SK-N-SH (cell line): Measurements from ENCODE around the gene AK5. TPM values are rescaled to one million over a fixed set of nuclear protein-coding genes. Genes with fewer than 3 reads are reported as not detected.

Experiments
- CTCF ChIA-PET: fragments of 300-600, 350-600 bp; formaldehyde crosslinking; extraction: SDS; loops from one replicate; lab custom pipeline; 2021; lab: Yijun Ruan, JAX
- POLR2A ChIA-PET: fragments of 350-600 bp; sonication (Branson Sonifier 250); formaldehyde crosslinking; extraction: SDS; loops from one replicate; lab custom pipeline; 2020; ENCODE audit warnings: antibody characterized with exemption, inconsistent platforms; lab: Yijun Ruan, JAX
- DNase-seq: peaks from one replicate; pipeline ENCODE4 v3.0.0; 2012
- H2AFZ ChIP-seq: fragments of 200-600 bp; sonication (generic); 2 replicates; pipeline ENCODE4 v1.8.1; 2016; ENCODE audit warnings: antibody characterized with exemption, mild to moderate bottlenecking, low read depth
- H3F3A ChIP-seq: fragments of 200-600 bp; sonication (generic); replicated peaks from 2 replicates; pipeline ENCODE3; 2016; ENCODE audit warnings: antibody characterized with exemption, mild to moderate bottlenecking; ENCODE audit not compliant: insufficient read depth
- H3K27ac ChIP-seq, 2 experiments: fragments of 200-500 bp in 1 of 2; fragments of 200-600 bp in 1 of 2; sonication (Bioruptor generic) in 1 of 2; sonication (generic), shearing (Covaris generic) in 1 of 2; 2 replicates each; pipeline versions ENCODE4 v1.5.1 to v1.6.1; 2014 to 2016; ENCODE audit warnings: low read depth in 2 of 2, inconsistent platforms in 1 of 2, low read length in 1 of 2, mild to moderate bottlenecking in 1 of 2, mixed read lengths in 1 of 2
- H3K27me3 ChIP-seq: fragments of 200-600 bp; sonication (generic), shearing (Covaris generic); 2 replicates; pipeline ENCODE4 v1.6.1; 2016; ENCODE audit warnings: mixed run types; ENCODE audit not compliant: insufficient read depth
- H3K36me3 ChIP-seq, 2 experiments: fragments of 200-500 bp in 1 of 2; fragments of 200-600 bp in 1 of 2; sonication (Bioruptor generic) in 1 of 2; sonication (generic) in 1 of 2; replicated peaks in 1 of 2; 2 replicates each; pipeline versions ENCODE3 to v1.5.1; 2014 to 2016; ENCODE audit warnings: low read length in 1 of 2, mild to moderate bottlenecking in 1 of 2; ENCODE audit not compliant: insufficient read depth in 2 of 2, control insufficient read depth in 1 of 2
- H3K4me1 ChIP-seq, 2 experiments: fragments of 200-500 bp in 1 of 2; fragments of 200-600 bp in 1 of 2; sonication (Bioruptor generic) in 1 of 2; sonication (generic), shearing (Covaris generic) in 1 of 2; 2 replicates each; pipeline versions ENCODE4 v1.5.1 to v1.6.1; 2014 to 2016; ENCODE audit warnings: low read depth in 1 of 2, low read length in 1 of 2, mixed run types in 1 of 2; ENCODE audit not compliant: insufficient read depth in 2 of 2, control insufficient read depth in 1 of 2
- H3K4me2 ChIP-seq: fragments of 200-600 bp; sonication (generic), shearing (Covaris generic); 2 replicates; pipeline ENCODE4 v1.6.1; 2017; ENCODE audit warnings: mixed run types
- H3K4me3 ChIP-seq, 2 experiments: fragments of 200-500 bp in 1 of 2; fragments of 200-600 bp in 1 of 2; sonication (Bioruptor generic) in 1 of 2; sonication (generic), shearing (Covaris generic) in 1 of 2; 2 replicates each; pipeline versions ENCODE4 v1.5.1 to v1.8.1; 2014 to 2016; ENCODE audit warnings: low read depth in 2 of 2, inconsistent platforms in 1 of 2, low read length in 1 of 2, mild to moderate bottlenecking in 1 of 2, mixed read lengths in 1 of 2, moderate library complexity in 1 of 2
- H3K79me2 ChIP-seq: fragments of 200-600 bp; sonication (generic); 2 replicates; pipeline ENCODE4 v1.8.1; 2017; ENCODE audit warnings: mild to moderate bottlenecking; ENCODE audit not compliant: insufficient read depth
- H3K9ac ChIP-seq: fragments of 200-600 bp; sonication (generic); 2 replicates; pipeline ENCODE4 v1.6.1; 2017; ENCODE audit warnings: mixed run types
- H3K9me2 ChIP-seq: fragments of 200-600 bp; sonication (generic); 2 replicates; pipeline ENCODE4 v1.6.1; 2017; ENCODE audit warnings: mixed run types
- H3K9me3 ChIP-seq: fragments of 200-600 bp; sonication (generic); 2 replicates; pipeline ENCODE4 v1.6.1; 2017; ENCODE audit warnings: mixed run types, mild to moderate bottlenecking, moderate library complexity
- H4K20me1 ChIP-seq: fragments of 200-600 bp; sonication (generic); 2 replicates; pipeline ENCODE4 v1.6.1; 2017; ENCODE audit warnings: mild to moderate bottlenecking, mixed run types; ENCODE audit not compliant: insufficient read depth
- CHD2 ChIP-seq: fragments of 150-350 bp; IDR thresholded peaks from 2 replicates; pipeline ENCODE4 v1.6.1; 2018; ENCODE audit warnings: low read length; ENCODE audit not compliant: partially characterized antibody
- EP300 ChIP-seq, 2 experiments: IDR thresholded peaks; 2 replicates each; pipeline versions ENCODE4 v1.4.0 to v1.6.1; 2012; ENCODE audit warnings: borderline replicate concordance in 1 of 2, low read depth in 1 of 2, low read length in 1 of 2
- EZH2phosphoT487 ChIP-seq: fragments of 200-600 bp; sonication (generic); IDR thresholded peaks from 2 replicates; pipeline ENCODE4 v1.6.1; 2017; ENCODE audit warnings: low read depth, mixed run types, mild to moderate bottlenecking, antibody characterized with exemption, moderate library complexity, borderline replicate concordance
- FOSL2 ChIP-seq: IDR thresholded peaks from 2 replicates; pipeline ENCODE4 v1.4.0; 2012; ENCODE audit warnings: low read depth, mild to moderate bottlenecking, moderate library complexity, borderline replicate concordance
- FOXJ3 ChIP-seq: sonication (generic); formaldehyde crosslinking; IDR thresholded peaks from 2 replicates; pipeline ENCODE4 v1.5.1; 2020; ENCODE audit warnings: mild to moderate bottlenecking, missing genetic modification reagents
- GABPA ChIP-seq: IDR thresholded peaks from 2 replicates; pipeline ENCODE4 v1.4.0; 2012; ENCODE audit warnings: low read depth, mild to moderate bottlenecking
- GATA2 ChIP-seq: sonication (generic); formaldehyde crosslinking; IDR thresholded peaks from 2 replicates; pipeline ENCODE4 v1.5.0; 2020; ENCODE audit warnings: mild to moderate bottlenecking, missing genetic modification reagents
- IRF3 ChIP-seq: fragments of 150-350 bp; IDR thresholded peaks from 2 replicates; pipeline ENCODE4 v1.6.1; 2016; ENCODE audit warnings: mild to moderate bottlenecking, low read depth, low read length
- JUND ChIP-seq: IDR thresholded peaks from 2 replicates; pipeline ENCODE4 v1.4.0; 2012
- MEF2A ChIP-seq: IDR thresholded peaks from 2 replicates; pipeline ENCODE4 v1.4.0; 2012; ENCODE audit warnings: low read depth, borderline replicate concordance
- MXI1 ChIP-seq: IDR thresholded peaks from 2 replicates; pipeline ENCODE4 v1.6.1; 2012; ENCODE audit warnings: mild to moderate bottlenecking, low read depth, low read length, improper control_type of control experiment
- NFIC ChIP-seq: IDR thresholded peaks from 2 replicates; pipeline ENCODE4 v1.4.0; 2012; ENCODE audit warnings: borderline replicate concordance
- PBX3 ChIP-seq: IDR thresholded peaks from 2 replicates; pipeline ENCODE4; 2012
- POLR2AphosphoS5 ChIP-seq: IDR thresholded peaks from 2 replicates; pipeline ENCODE4 v1.6.1; 2012; ENCODE audit warnings: low read depth, low read length
- RAD21 ChIP-seq: IDR thresholded peaks from 2 replicates; pipeline ENCODE4 v1.6.1; 2012; ENCODE audit warnings: mild to moderate bottlenecking, low read length
- RCOR1 ChIP-seq: fragments of 150-350 bp; IDR thresholded peaks from 2 replicates; pipeline ENCODE4 v1.6.1; 2017; ENCODE audit warnings: antibody characterized with exemption, low read length
- REST ChIP-seq: IDR thresholded peaks from 2 replicates; pipeline ENCODE4 v1.6.1; 2012; ENCODE audit warnings: mild to moderate bottlenecking, low read depth, low read length, moderate library complexity
- RFX5 ChIP-seq: IDR thresholded peaks from 2 replicates; pipeline ENCODE4 v1.6.1; 2012; ENCODE audit warnings: mild to moderate bottlenecking, improper control_type of control experiment, low read length
- TCF12 ChIP-seq: IDR thresholded peaks from 2 replicates; pipeline ENCODE4 v1.4.0; 2012
- USF1 ChIP-seq: IDR thresholded peaks from 2 replicates; pipeline ENCODE4 v1.4.0; 2012; ENCODE audit warnings: low read depth, borderline replicate concordance
- USF2 ChIP-seq: fragments of 150-350 bp; IDR thresholded peaks from 2 replicates; pipeline ENCODE4 v1.6.1; 2017; ENCODE audit warnings: antibody characterized with exemption, low read length, low read depth, borderline replicate concordance
- polyA plus RNA-seq, 3 experiments: library from polyadenylated mRNA; depleted of rRNA; stranded (reverse); fragments of >200 nt; gene quantifications; 2 replicates each; pipeline ENCODE4 v1.2.3, GENCODE V29; 2012

AK5 gene
- polyA plus RNA-seq, 1 of the 3 experiments (the other 2 are of a cell fraction): 22.9 TPM

- Histone ChIP-seq H3K4me2 (peak overlapping the region; percentile 34; the same call in 1 of the 2 replicates), H2AFZ (peak overlapping the region; percentile 39; the same call in 1 of the 2 replicates), H3K36me3 (no peaks in the 10 kb centered on the region), H4K20me1 (no peaks in the 10 kb centered on the region), H3K79me2 (no peaks in the 10 kb centered on the region), H3K27me3 (no peaks in the 10 kb centered on the region), H3K9me3 (no peaks in the 10 kb centered on the region), H3K9ac (no peak overlapping the region), H3F3A (peaks cover 9% of the 10 kb centered on the region), H3K4me3 (no peak overlapping the region), H3K4me1 (peaks cover 0 to 9% of the 10 kb centered on the region in 2 experiments; a peak in 3 of 4 replicates), H3K9me2 (no peaks in the 10 kb centered on the region), H3K27ac (peak overlapping the region in 1 of 2 experiments; percentile 40; a peak in 2 of 4 replicates)
- ChIA-PET POLR2A (no interaction called here), CTCF (interaction anchor here (1.3 kb wide), 1 partner anchor 9 kb away, joined by 6 read pairs; the partner anchor contains the start of gene AK5)
- TF ChIP-seq FOSL2: peak; percentile 13; the same call in 1 of the 2 replicates
- TF ChIP-seq REST: no peak
- TF ChIP-seq MEF2A: 0 out of 2 replicates have a peak, but pooled peaks have one; percentile 15
- no peak for TF ChIP-seq NFIC
- no peak for TF ChIP-seq FOXJ3 (CRISPR knock-in tag)
- TF ChIP-seq RFX5: no peak
- TF ChIP-seq JUND: no peak
- no peak for TF ChIP-seq POLR2AphosphoS5
- no peak for TF ChIP-seq CHD2
- no peak for TF ChIP-seq RAD21
- no peak for TF ChIP-seq MXI1
- no peak for TF ChIP-seq USF2
- peak in 1 of 2 experiments; percentile 37; a peak in 2 of 4 replicates for TF ChIP-seq EP300 (IDR thresholded peaks at IDR 0.05; ENCODE audit: borderline replicate concordance in 1 of 2, low read depth in 1 of 2, low read length in 1 of 2)
- no peak for TF ChIP-seq EZH2phosphoT487
- TF ChIP-seq GABPA: no peak
- no peak for TF ChIP-seq IRF3
- TF ChIP-seq TCF12: peak; percentile 41; the same call in 1 of the 2 replicates
- no peak for TF ChIP-seq RCOR1
- no peak; the same call in 1 of the 2 replicates for TF ChIP-seq USF1
- 0 out of 2 replicates have a peak, but pooled peaks have one; percentile 9 for TF ChIP-seq PBX3
- no peak for TF ChIP-seq GATA2 (CRISPR knock-in tag)
- no peak for DNase-seq
These were observed 9.8 kb upstream of the AK5 start for GRCh38 chr1:77271852-77272580.
